GM18520 (cell line): ENCODE measurements around the gene LRRC27.

Source experiments
- ATAC-seq: cut with Tn5 transposase; IDR thresholded peaks from one replicate; pipeline ENCODE4 v1.9.1; 2021; ENCODE audit not compliant: unreplicated experiment

Gene LRRC27

GRCh38 chr10:132355297-132355696 is 23.3 kb downstream of the LRRC27 start:
- ATAC-seq = no peak

- ATAC-seq = no peak
Observed at GRCh38 chr10:132355754-132356153, 23.8 kb downstream of the LRRC27 start.

- no peak for ATAC-seq
Observed at GRCh38 chr10:132356621-132357195, 24.7 kb downstream of the LRRC27 start.

GRCh38 chr10:132357286-132358058 is 25.5 kb downstream of the LRRC27 start:
- no peak for ATAC-seq

- ATAC-seq = no peak
Observed at GRCh38 chr10:132359305-132360040, 27.5 kb downstream of the LRRC27 start.

- ATAC-seq = no peak
Observed at GRCh38 chr10:132360766-132361447, 28.9 kb downstream of the LRRC27 start.

GRCh38 chr10:132361581-132362101 is 29.6 kb downstream of the LRRC27 start:
- no peak for ATAC-seq

- no peak for ATAC-seq
Observed at GRCh38 chr10:132362151-132362611, 30.2 kb downstream of the LRRC27 start.

GRCh38 chr10:132363376-132363775 is 31.4 kb downstream of the LRRC27 start:
- ATAC-seq = no peak

- ATAC-seq = no peak
Observed at GRCh38 chr10:132363921-132364593, 32.1 kb downstream of the LRRC27 start.

- ATAC-seq = no peak
Observed at GRCh38 chr10:132364594-132364970, 32.6 kb downstream of the LRRC27 start.

- no peak for ATAC-seq
Observed at GRCh38 chr10:132365102-132365501, 33.1 kb downstream of the LRRC27 start.

GRCh38 chr10:132366006-132366405 is 34.0 kb downstream of the LRRC27 start:
- no peak for ATAC-seq

- no peak for ATAC-seq
Observed at GRCh38 chr10:132366499-132366898, 34.5 kb downstream of the LRRC27 start.

- no peak for ATAC-seq
Observed at GRCh38 chr10:132368391-132368790, 36.4 kb downstream of the LRRC27 start.

- ATAC-seq = no peak
Observed at GRCh38 chr10:132368881-132369635, 37.1 kb downstream of the LRRC27 start.

- no peak for ATAC-seq
Observed at GRCh38 chr10:132369636-132370185, 37.7 kb downstream of the LRRC27 start.

- no peak for ATAC-seq
Observed at GRCh38 chr10:132370426-132371340, 38.7 kb downstream of the LRRC27 start.
